A549 (cell line): ENCODE results near the gene TOGARAM1. TPM values are rescaled to one million over a fixed set of nuclear protein-coding genes. Genes with fewer than 3 reads are reported as not detected.
A peak's percentile ranks its signal among the peaks of the same experiment; 100 is the strongest.

Experiments used
- ATAC-seq, 2 experiments: fragments of 200-7000 bp in 1 of 2; fragments of >200 bp in 1 of 2; cut with Nextera tagmentation in 1 of 2; cut with Tn5 transposase in 1 of 2; 3 replicates each; pipeline versions ENCODE4 v1.8.0 to v1.9.1; 2018 to 2020; ENCODE audit warnings: mild to moderate bottlenecking in 1 of 2, moderate library complexity in 1 of 2
- CTCF ChIA-PET: fragments of 300-600 bp; sonication (Branson Sonifier 250); formaldehyde crosslinking; extraction: SDS; loops from one replicate; lab custom pipeline; 2021; ENCODE audit warnings: antibody characterized with exemption, inconsistent platforms; lab: Yijun Ruan, JAX
- POLR2A ChIA-PET: fragments of 350-600 bp; formaldehyde crosslinking; extraction: SDS; loops from one replicate; lab custom pipeline; 2021; ENCODE audit warnings: antibody characterized with exemption, inconsistent platforms; lab: Yijun Ruan, JAX
- DNase-seq, 2 experiments: peaks; one replicate each; pipeline versions ENCODE4 v3.0.0 to v3.0.0-alpha.2; 2011 to 2016; ENCODE audit warnings: low read depth in 1 of 2, low spot score in 1 of 2
- FAIRE-seq: peaks from 2 replicates; lab custom pipeline; 2011; peaks lifted over from hg19 to GRCh38; lab: Jason Lieb, UNC
- H3K27ac ChIP-seq, 2 experiments: fragments of >200 bp; sonication (Bioruptor Twin); formaldehyde crosslinking; 3 replicates each; pipeline ENCODE4 v1.5.1; 2016 to 2017
- H3K4me1 ChIP-seq: fragments of >200 bp; sonication (Bioruptor Twin); formaldehyde crosslinking; 3 replicates; pipeline ENCODE4 v1.6.1; 2016
- H3K4me2 ChIP-seq: fragments of >200 bp; sonication (Bioruptor Twin); formaldehyde crosslinking; 3 replicates; pipeline ENCODE4 v1.6.1; 2016
- H3K4me3 ChIP-seq: fragments of >200 bp; sonication (Bioruptor Twin); formaldehyde crosslinking; 3 replicates; pipeline ENCODE4 v1.5.1; 2016
- H3K9me3 ChIP-seq: fragments of >200 bp; sonication (Bioruptor Twin); formaldehyde crosslinking; 3 replicates; pipeline ENCODE4 v1.6.1; 2016
- BCL3 ChIP-seq: fragments of >200 bp; sonication (Bioruptor Twin); formaldehyde crosslinking; IDR thresholded peaks from 3 replicates; pipeline ENCODE4 v1.6.1; 2016
- EHF ChIP-seq: fragments of 250-450 bp; sonication (Bioruptor Pico); IDR thresholded peaks from 2 replicates; pipeline ENCODE4 v1.5.0; 2020; ENCODE audit warnings: mild to moderate bottlenecking
- EHMT2 ChIP-seq: fragments of 200-600 bp; sonication (generic); IDR thresholded peaks from 2 replicates; pipeline ENCODE4 v1.6.1; 2016; ENCODE audit warnings: antibody characterized with exemption, low read depth, mild to moderate bottlenecking, moderate library complexity
- EP300 ChIP-seq, 2 experiments: fragments of >200 bp; sonication (Bioruptor Twin); formaldehyde crosslinking; IDR thresholded peaks; 2 replicates in 1 of 2; 3 replicates in 1 of 2; pipeline ENCODE4 v1.6.1; 2016 to 2017
- ESRRA ChIP-seq: fragments of 150-350 bp; IDR thresholded peaks from 2 replicates; pipeline ENCODE4 v1.6.1; 2014; ENCODE audit warnings: mild to moderate bottlenecking, low read length, borderline replicate concordance
- FOSL2 ChIP-seq, 2 experiments: fragments of 450-650 bp in 1 of 2; fragments of >200 bp in 1 of 2; sonication (Bioruptor Twin) in 1 of 2; formaldehyde crosslinking; IDR thresholded peaks; 2 replicates each; pipeline versions ENCODE4 v1.5.0 to v1.6.1; 2016 to 2020; ENCODE audit warnings: mild to moderate bottlenecking in 1 of 2, moderate library complexity in 1 of 2
- GATA3 ChIP-seq: IDR thresholded peaks from 2 replicates; pipeline ENCODE4 v1.6.1; 2012; ENCODE audit warnings: borderline replicate concordance
- HOXB5 ChIP-seq: fragments of 250-450 bp; sonication (Bioruptor Pico); IDR thresholded peaks from 2 replicates; pipeline ENCODE4 v1.5.0; 2020; ENCODE audit warnings: mild to moderate bottlenecking, moderate library complexity
- JUN ChIP-seq, 2 experiments: fragments of >200 bp; sonication (Bioruptor Twin); formaldehyde crosslinking; IDR thresholded peaks; 2 replicates in 1 of 2; 3 replicates in 1 of 2; pipeline ENCODE4 v1.6.1; 2016 to 2017
- JUNB ChIP-seq: fragments of >200 bp; sonication (Bioruptor Twin); formaldehyde crosslinking; IDR thresholded peaks from 2 replicates; pipeline ENCODE4 v1.6.1; 2016
- KDM5A ChIP-seq: fragments of 200-600 bp; sonication (generic); IDR thresholded peaks from 2 replicates; pipeline ENCODE4 v1.6.1; 2016; ENCODE audit warnings: antibody characterized with exemption, mild to moderate bottlenecking
- MAX ChIP-seq: IDR thresholded peaks from 2 replicates; pipeline ENCODE4 v1.6.1; 2012
- MAZ ChIP-seq: fragments of 150-350 bp; IDR thresholded peaks from 2 replicates; pipeline ENCODE4 v1.6.1; 2014; ENCODE audit warnings: antibody characterized with exemption, low read depth, low read length, borderline replicate concordance
- PHF8 ChIP-seq: fragments of 200-600 bp; sonication (generic); IDR thresholded peaks from 2 replicates; pipeline ENCODE4 v1.6.1; 2016; ENCODE audit warnings: low read depth, mild to moderate bottlenecking, antibody characterized with exemption, moderate library complexity, borderline replicate concordance
- POLR2A ChIP-seq: IDR thresholded peaks from 2 replicates; pipeline ENCODE4 v1.6.1; 2012; ENCODE audit warnings: mild to moderate bottlenecking, low read length
- RAD21 ChIP-seq, 2 experiments: fragments of >200 bp in 1 of 2; sonication (Bioruptor Twin) in 1 of 2; formaldehyde crosslinking in 1 of 2; IDR thresholded peaks in 1 of 2; conservative IDR thresholded peaks in 1 of 2; 2 replicates in 1 of 2; 3 replicates in 1 of 2; pipeline ENCODE4 v1.6.1; 2012 to 2018; ENCODE audit warnings: inconsistent platforms in 1 of 2
- RCOR1 ChIP-seq: fragments of 150-350 bp; IDR thresholded peaks from 2 replicates; pipeline ENCODE4 v1.6.1; 2014; ENCODE audit warnings: antibody characterized with exemption, low read length, low read depth
- RFX5 ChIP-seq: fragments of 450-650 bp; IDR thresholded peaks from 2 replicates; pipeline ENCODE4 v1.7.1; 2014; ENCODE audit warnings: antibody characterized with exemption, mild to moderate bottlenecking, moderate library complexity
- RNF2 ChIP-seq: fragments of 200-600 bp; sonication (generic); IDR thresholded peaks from 2 replicates; pipeline ENCODE4 v1.6.1; 2016; ENCODE audit warnings: low read depth, mild to moderate bottlenecking, antibody characterized with exemption, moderate library complexity, borderline replicate concordance
- SMC3 ChIP-seq: fragments of >200 bp; sonication (Bioruptor Twin); formaldehyde crosslinking; IDR thresholded peaks from 3 replicates; pipeline ENCODE4 v1.6.1; 2018; ENCODE audit warnings: inconsistent platforms
- SREBF2 ChIP-seq: fragments of 450-650 bp; IDR thresholded peaks from 2 replicates; pipeline ENCODE4 v1.6.1; 2014; ENCODE audit warnings: mild to moderate bottlenecking, moderate library complexity
- TFCP2L1 ChIP-seq: fragments of 250-450 bp; sonication (Bioruptor Pico); IDR thresholded peaks from 2 replicates; pipeline ENCODE4 v1.5.0; 2021; ENCODE audit warnings: mild to moderate bottlenecking
- USF2 ChIP-seq: fragments of 450-650 bp; IDR thresholded peaks from 2 replicates; pipeline ENCODE4 v1.6.1; 2014; ENCODE audit warnings: antibody characterized with exemption
- ZFP36 ChIP-seq: fragments of 450-650 bp; IDR thresholded peaks from 2 replicates; pipeline ENCODE4 v1.6.1; 2014; ENCODE audit warnings: borderline replicate concordance; ENCODE audit not compliant: partially characterized antibody
- WGBS: methylation state at CpG from one replicate; pipeline ENCODE4 v1.1.6; 2017; ENCODE audit errors: missing lambda C conversion rate; 5-methylcytosine and 5-hydroxymethylcytosine counted together
- polyA minus RNA-seq: library from RNA; depleted of rRNA, polyadenylated mRNA; stranded (reverse); fragments of >200 nt; gene quantifications from 2 replicates; pipeline ENCODE4 v1.2.3, GENCODE V29; 2011; rRNA and poly(A)+ RNA removed
- polyA plus RNA-seq, 4 experiments: library from polyadenylated mRNA; depleted of rRNA in 3 of 4; stranded (reverse); fragments of >200 nt; fragmentation: RNase III in 1 of 4; extraction: RNeasy Plus Mini Kit Qiagen cat#74134 plus additional on column Dnase treatment in 1 of 4; gene quantifications; 2 replicates in 3 of 4; 3 replicates in 1 of 4; pipeline ENCODE4 v1.2.3, GENCODE V29; 2011 to 2017

Gene TOGARAM1
- 17.6 and 18.9 TPM in 2 replicates for polyA plus RNA-seq (2011; rRNA removed)
- 2.6 and 2.7 TPM in 2 replicates for polyA plus RNA-seq (2012; cell fraction: cytosol; rRNA removed)
- polyA plus RNA-seq (2012; cell fraction: nucleus; rRNA removed) = 2.4 TPM in 2 replicates
- polyA plus RNA-seq (2017; fragmentation: RNase III; extraction: RNeasy Plus Mini Kit Qiagen cat#74134 plus additional on column Dnase treatment) = 6.7 to 8.4 TPM (median 7.6 TPM) in 3 replicates
- 23.1 and 25.1 TPM in 2 replicates for polyA minus RNA-seq

GRCh38 chr14:44961554-44962333 lies at the start of gene TOGARAM1, which contains the start of gene KLHL28:
Gene TOGARAM1 (plus strand): TSS chr14:44962190. CDS start chr14:44962422, 232 bp downstream.
Gene KLHL28 (minus strand): TSS chr14:44961947. CDS start chr14:44945928, 16,019 bp downstream.
- ChIA-PET POLR2A (interaction anchor here (0.7 to 2.2 kb wide), 10 partner anchors 27 to 298 kb away, joined by 3 to 12 read pairs (median 8); partner anchors contain the start of genes FANCM, FKBP3, MIS18BP1 and PRPF39), CTCF (interaction anchor here (0.6 to 1.5 kb wide), 3 partner anchors 23 to 292 kb away, joined by 3 to 5 read pairs (median 4); partner anchors contain the start of gene MIS18BP1)
- WGBS = under 1% methylated on average over 27 of the region's 37 CpGs
- TF ChIP-seq BCL3 (peak; percentile 35; the same call in 1 of the 3 replicates), JUNB (no peak), MAX (peak; percentile 51; the same call in 1 of the 2 replicates), MAZ (0 out of 2 replicates have a peak, but pooled peaks have one; percentile 14), POLR2A (peak; percentile 87), PHF8 (peak; percentile 54; the same call in 1 of the 2 replicates), ESRRA (no peak), TFCP2L1 (CRISPR knock-in tag) (0 out of 2 replicates have a peak, but pooled peaks have one; percentile 16), RFX5 (0 out of 2 replicates have a peak, but pooled peaks have one; percentile 21), USF2 (peak; percentile 98), GATA3 (peak; percentile 46; the same call in 1 of the 2 replicates), JUN (IDR thresholded peaks at IDR 0.05) (peak; percentile 70 to 76; a peak in 4 of 5 replicates), RNF2 (no peak), FOSL2 (IDR thresholded peaks at IDR 0.05) (no peak), FOSL2 (CRISPR knock-in tag; IDR thresholded peaks at IDR 0.05) (0 out of 2 replicates have a peak, but pooled peaks have one; percentile 10)
- ATAC-seq (peak; percentile 91 to 93), DNase-seq (peak; percentile 97 to 100), FAIRE-seq (peak; percentile 98)
- Histone ChIP-seq H3K4me2 (peak within 1 kb of the TSS; percentile 93), H3K4me1 (peaks cover 31% of the 10 kb centered on the region), H3K4me3 (peak within 1 kb of the TSS; percentile 76), H3K27ac (peak within 1 kb of the TSS; percentile 80 to 89), H3K9me3 (no peaks in the 10 kb centered on the region)

- Histone ChIP-seq H3K4me3 (no peak overlapping the region), H3K4me1 (no peaks in the 10 kb centered on the region), H3K4me2 (no peak overlapping the region), H3K9me3 (no peaks in the 10 kb centered on the region), H3K27ac (no peak overlapping the region)
- no peak for FAIRE-seq
- TF ChIP-seq SREBF2 (no peak), RCOR1 (no peak), USF2 (no peak), EHF (CRISPR knock-in tag) (no peak), ZFP36 (no peak), SMC3 (no peak), EP300 (IDR thresholded peaks at IDR 0.05) (no peak), EHMT2 (no peak), BCL3 (no peak), HOXB5 (no peak), TFCP2L1 (CRISPR knock-in tag) (no peak), KDM5A (no peak), RAD21 (conservative IDR thresholded peaks at IDR 0.05 in 1 of 2, IDR thresholded peaks at IDR 0.05 in 1 of 2) (no peak)
- WGBS = 67% methylated on average over 4 of the region's 4 CpGs
- peak; percentile 15 to 27; a peak in 3 of 6 replicates for ATAC-seq
- ChIA-PET CTCF (interaction anchor here (0.6 to 7.4 kb wide), 9 partner anchors 11 to 541 kb away, joined by 3 to 101 read pairs (median 10); partner anchors contain the start of gene MIS18BP1), POLR2A (no interaction called here)
- DNase-seq = peak in 1 of 2 experiments; percentile 14
These were observed 47.1 kb upstream of the TOGARAM1 start for GRCh38 chr14:44914849-44915248.
